KBM-7 (cell line): ENCODE data around the gene TLK2.

Source experiments
- DNase-seq: peaks from one replicate; pipeline ENCODE4 v3.0.0-alpha.2; 2015
- in situ Hi-C: fragments of 300-500 bp; cut with MboI; formaldehyde crosslinking; loops from 2 replicates; pipeline ENCODE4 v1.14.3; 2020; ENCODE audit warnings: low sequenced_read_pairs, low pct_unique_long_range_greater_than_20kb, mixed read lengths

The TLK2 gene

DNA sequence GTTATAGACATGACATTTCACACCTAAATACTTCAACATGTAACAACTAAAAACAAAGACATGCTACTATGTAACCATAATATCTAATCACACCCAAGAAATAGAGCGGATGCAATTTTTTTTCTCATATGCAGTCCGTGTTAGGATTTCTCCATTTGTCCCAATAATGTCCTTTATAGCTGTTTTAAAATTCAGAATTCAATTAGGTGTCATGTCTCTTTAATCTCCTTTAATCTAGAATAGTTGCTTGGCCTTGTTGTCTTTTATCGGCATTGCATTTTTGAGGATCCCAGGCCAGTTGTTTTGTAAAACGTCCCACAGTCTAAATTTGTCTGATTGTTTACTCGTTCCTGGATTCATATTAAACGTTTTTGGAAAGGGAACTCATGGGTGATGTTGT, 163.3 kb downstream of the TLK2 start:
- in situ Hi-C loops, result no loop called here
- no peak for DNase-seq

DNA sequence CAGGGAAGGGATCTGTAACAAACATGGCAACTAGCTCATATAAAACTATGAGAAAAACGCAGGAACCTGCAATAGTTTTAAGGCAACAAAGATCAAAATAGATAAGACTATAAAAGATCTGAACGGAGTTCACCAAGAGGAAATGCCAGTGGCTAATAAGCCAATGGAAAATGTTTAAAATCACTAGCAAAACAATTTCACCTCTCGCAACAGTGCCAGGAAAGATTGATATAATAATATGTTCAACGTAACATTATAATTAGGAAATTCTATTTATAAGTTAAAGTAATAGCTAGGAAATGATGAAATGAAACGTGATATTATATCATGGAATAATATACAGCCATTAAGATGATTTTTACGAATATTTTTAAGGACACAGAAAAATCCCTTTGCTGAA, 164.9 kb downstream of the TLK2 start:
- DNase-seq, result no peak
- in situ Hi-C loops, result no loop called here

DNA sequence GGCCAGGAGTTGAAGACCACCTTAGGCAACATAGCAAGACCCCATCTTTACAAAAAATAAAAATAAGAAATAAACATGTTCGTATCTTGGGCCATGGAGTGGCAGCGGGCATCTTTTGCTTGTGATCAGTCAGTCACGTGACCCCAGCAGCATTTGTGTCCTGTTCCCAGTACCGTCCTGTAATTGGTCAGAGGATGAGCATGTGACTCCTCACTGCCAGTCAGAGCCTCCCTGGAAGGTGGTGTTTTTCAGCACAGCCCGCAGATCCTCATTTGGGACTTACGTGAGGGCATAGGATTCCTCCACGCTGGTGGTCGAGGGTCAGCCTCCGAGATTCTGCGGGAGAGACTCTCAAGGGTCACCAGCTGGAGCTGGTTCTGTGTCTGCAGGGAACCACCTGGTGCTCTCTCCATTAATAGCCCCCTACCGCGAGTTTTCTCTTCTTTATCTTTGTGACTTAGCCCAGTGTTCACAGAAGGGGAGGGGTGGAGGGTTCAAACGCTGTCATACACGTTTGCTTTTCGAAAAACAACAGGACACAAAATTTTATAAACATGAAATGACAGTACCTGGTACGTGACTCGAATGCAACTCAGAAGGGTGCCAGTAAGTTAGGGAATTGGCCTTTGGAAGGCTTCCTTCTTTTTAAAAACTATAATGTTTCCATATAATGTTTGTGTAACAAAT, 166.0 kb downstream of the TLK2 start:
- in situ Hi-C loops, result no loop called here
- DNase-seq, result no peak

DNA sequence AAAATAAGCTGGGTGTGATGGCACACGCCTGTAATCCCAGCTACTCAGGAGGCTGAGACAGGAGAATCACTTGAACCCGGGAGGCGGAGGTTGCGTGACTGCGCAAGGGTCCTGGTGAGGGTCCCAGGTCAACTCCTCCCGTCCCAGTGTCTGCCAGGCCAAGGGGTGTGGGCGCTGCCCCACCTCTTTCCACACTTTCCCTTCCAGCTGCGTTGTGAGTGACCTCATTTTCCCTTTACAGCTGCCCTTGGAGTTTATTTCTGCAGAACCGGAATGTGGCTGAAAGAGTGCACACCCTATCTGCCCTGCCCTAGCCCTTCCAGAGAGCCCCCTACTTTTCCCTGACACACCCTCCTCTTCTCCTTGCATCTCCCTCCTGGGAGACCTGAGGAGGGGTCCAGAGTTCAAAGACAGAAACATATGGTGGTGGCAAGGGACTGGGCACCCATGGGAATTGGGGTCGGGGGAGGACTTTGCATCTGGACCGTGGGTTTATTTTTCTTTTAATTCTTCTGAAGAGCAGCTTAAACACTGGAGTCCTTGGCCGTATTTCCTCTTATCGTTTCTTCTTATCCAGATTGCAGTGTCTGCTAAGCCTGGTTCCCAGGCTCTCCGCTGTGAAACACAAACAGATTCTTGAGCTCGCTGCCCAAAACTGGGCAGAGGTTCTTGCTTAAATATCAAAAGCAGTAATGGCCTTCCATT, 169.8 kb downstream of the TLK2 start:
- in situ Hi-C loops, result no loop called here
- DNase-seq, result no peak

DNA sequence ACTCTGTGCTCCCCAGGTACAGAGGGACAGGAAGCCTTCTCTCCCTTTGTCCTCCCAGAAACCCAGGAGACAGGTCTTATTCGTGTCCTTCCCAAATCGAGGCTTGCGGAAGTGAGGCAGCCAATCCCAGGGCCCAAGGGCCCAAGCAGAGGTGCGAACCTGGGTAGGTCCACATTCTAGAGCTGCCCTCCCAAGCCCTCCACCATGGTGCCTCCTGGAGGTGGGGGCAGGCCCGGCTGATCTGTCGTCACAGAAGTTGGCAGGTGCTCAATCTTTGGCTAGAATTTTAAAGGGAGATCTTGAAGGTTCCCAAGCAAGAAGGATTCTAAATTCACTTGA, 170.3 kb downstream of the TLK2 start:
- in situ Hi-C loops, result no loop called here

DNA sequence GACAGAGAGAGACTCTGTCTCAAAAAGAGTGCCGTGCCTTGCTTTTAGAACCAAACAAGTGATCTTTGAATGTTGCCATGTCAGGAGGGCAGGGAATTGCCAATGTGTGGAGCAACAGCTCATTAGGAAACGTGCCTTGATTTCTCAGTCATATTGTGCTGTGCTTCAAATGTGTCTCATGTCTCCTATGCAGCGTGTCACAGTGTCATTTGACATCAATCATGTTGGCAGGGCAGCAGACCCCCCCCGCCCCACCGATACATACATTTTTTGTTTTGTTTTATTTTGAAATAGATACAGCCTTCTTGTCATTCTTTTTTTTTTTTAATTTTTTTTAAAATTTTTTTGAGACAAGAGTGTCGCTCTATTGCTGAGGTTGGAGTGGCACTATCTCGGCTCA, 170.9 kb downstream of the TLK2 start:
- in situ Hi-C loops, result no loop called here
- DNase-seq, result no peak

More for the DNA sequence above, 170.3 kb downstream of the TLK2 start:
- no peak for DNase-seq

DNA sequence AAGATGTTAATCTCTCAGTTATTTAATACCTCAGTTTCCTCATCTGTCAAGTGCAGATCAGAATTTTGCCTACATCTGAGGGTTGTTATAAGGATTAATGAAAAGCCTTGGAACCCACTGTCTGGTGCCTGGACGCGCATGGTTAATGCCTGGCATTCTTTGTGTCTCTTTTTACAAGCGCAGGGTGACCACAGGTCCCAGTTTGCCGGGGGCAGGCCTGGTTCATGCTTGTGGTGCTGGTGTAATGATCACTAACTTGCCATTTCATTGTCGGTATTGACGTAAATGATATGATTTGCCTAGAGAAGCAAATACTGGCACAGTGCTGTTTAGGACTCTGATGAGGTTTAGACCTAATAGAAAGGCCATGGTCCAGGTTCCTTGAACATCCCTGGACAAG, 172.0 kb downstream of the TLK2 start:
- in situ Hi-C loops, result no loop called here
- no peak for DNase-seq

DNA sequence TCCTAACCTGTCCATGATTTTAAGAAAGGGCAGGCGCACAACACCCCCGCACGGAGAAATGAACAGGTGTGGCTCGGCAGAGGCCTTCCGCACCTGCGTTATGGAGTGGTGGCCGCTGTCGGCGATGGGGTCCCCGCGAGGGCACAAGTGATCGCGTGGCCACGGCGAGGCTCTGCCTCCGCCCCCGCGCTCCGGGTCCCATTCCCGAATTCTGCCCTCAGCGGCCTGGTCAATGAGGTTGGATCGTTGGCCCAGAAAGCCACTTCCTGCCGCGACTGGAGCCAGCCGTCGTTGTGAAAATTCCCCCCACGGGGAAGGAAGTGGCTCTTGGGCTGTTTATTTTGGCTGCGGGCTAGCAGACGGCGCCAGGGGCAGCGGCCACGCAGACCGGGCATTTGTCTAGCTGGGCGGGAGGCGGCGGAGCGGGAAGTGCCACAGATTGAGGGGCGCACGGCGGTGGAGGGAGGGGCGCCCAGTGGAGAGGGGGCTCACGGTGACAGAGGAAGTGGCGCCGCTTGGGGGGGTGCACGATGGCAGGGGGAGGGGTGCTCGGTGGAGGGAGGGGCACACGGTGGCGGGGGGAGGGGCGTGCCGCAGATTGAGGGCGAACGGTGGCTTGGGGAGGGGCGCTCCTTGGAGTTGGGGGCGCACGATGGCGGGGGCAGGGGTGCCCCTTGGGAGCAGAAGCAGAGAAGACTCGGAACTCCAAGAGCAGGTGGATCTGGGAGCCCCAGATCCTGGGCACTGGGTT, 173.8 kb downstream of the TLK2 start:
- DNase-seq, result peak; percentile 84
- in situ Hi-C loops, result no loop called here

DNA sequence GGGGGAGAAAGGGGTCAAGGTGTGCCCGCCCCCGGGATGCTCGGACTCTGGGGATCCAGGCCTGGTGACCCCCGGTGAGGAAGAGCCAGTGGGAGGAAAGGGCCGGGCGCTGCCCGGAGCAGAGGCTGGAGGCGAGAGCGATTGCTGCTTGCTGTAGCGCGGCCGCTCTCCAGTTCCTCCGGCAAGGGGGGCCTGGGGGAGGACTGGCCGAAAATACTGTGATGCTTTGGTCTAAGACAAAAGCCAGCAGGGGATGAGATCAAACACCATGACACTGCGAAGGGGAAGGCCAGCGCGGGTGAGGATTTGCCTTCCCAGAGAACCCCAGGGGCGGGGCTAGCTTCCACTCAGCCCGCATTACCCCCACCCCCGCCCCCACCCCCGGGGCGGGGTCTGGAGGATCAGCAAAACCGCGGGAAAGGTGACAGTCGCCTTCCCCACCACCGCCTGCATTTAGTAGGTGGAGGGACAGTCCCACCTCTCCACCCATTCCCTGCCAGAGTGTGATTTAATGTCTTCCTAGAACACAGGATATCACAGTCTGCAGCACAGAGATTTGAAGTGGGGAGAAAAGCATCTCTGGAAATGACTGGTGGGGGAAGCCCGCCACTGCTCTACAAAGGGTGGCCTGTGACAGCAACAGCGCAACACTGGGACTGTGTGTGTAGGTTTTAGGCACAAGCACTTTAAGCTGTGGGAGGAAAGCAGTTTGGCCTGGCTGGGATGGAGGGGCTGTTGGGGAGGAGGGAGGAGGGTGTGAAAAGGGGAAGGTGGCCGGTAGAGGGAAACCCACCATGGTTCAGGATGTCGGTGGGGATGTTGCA, 174.6 kb downstream of the TLK2 start:
- DNase-seq, result peak; percentile 89
- in situ Hi-C loops, result no loop called here

DNA sequence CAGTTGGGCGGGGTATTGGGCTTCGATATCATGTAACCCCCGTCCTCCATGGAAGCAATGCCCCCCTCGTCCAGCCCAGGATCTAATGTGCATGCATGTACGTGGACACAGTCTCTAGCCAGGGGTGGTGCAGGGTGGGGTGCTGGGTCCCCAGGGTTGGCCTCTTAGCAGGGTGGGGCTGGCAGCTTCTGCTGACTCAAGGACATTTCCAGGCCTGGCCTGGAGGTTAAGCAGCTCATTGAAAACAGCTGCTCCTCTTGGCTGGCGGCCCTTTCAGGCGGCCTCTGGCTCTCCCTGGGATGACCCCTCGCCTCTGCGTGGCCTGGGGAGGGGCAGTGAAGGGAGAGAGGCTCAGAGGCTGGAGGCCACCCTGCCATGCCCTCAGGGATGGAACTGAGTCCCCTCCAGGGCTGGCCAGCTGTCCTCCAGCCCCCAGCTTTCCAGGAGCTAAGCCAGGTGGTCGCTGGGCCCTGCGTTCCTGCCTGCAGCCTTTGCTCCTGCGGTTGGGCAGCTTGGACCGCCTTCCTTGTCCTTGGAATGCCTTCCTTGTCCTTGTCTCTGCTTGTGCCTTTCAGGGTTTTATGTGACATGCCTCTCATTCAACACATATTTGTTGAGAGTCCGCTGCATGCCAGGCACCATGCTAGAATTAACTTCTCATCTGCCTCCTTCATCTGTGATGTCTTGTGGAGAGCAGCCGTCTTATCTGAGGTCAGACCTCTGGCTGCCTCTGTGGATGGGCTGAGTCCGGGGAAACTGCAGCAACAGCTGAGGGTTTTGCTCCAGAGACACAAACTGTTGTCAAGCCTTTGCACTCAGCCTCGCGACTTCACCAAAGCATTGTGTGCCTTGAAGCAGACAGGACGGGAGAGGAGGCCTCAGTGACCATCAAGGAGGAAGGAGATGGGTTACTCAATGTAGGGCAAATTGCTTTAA, 175.5 kb downstream of the TLK2 start:
- DNase-seq, result no peak
- in situ Hi-C loops, result no loop called here

DNA sequence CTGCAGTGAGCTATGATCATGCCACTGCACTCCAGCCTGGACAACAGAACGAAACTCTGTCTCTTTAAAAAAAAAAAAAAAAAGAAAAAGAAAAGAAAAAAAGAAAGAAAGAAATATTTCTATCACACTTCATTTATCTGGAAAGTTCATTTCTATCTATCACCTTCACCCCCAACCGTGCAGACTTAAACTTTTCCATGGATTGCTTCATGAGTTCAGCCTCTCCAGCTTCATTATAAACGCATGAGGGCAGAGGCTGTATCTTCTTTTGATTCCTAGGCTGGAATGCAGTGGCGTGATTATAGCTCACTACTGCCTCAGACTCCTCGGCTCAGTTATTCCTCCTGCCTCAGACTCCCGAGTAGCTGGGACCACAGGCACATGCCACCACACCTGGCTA, 177.0 kb downstream of the TLK2 start:
- DNase-seq, result no peak
- in situ Hi-C loops, result no loop called here

DNA sequence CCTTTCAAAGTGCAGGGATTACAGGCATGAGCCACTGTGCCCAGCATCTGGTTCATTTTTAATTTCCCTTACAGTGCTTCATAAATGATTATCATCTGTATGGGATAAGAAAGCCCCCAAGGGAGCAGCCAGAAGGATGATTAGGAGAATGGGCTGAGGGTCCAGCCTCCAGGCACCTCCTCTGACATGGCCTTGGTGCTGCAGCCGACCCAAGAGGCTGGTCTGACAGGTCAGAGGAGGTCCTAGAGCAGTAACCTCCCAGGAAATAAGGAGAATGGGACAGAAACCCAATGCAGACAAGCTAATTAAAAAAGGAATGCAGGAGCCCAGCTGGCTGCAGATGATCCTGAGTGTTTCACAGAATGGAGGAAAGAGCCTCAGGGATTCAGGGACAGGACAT, 177.8 kb downstream of the TLK2 start:
- no peak for DNase-seq
- in situ Hi-C loops, result no loop called here

DNA sequence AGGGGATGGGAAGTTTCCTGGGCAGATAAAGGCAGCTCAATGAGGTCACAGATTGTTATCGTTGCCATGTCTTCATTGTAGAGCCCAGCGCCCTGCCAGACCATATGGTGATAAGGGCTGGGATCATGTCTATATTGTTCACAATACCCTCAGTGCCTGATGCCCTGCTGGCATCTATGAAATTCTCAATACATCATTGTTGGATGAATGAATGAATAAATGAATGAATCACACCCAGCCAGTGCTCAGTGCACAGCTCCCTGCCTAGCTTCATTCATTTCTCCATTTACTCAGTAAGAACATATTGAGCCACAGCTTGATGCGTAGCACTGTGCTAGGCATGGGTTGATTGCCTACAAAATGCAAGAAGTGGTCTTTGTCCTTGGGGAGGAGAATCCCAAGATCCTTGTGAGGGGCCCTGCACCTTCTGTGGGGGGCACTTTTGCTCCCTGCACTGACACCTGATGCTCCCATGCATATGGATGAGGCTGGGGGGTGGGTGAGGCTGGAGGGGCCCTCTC, 178.6 kb downstream of the TLK2 start:
- no peak for DNase-seq
- in situ Hi-C loops, result no loop called here

DNA sequence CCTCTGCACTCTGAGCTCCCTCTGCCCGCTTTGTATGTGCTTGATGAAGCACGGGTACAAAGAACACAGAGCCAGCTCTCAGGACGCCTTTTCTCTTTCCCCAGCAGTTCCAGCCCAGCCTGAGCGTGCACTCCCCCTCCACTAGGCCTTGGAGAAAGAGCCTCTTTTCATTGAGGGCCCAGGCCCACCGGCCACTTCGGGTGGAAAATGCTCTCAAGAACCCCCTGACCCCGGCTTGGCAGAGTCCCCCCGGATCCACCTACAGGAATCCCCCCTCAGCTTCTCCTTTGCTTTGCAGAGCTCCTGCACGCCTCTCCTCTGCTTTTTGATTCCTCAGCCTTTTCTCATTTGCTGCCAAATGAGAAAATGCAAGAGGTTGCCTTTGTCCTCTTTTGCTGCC, 179.1 kb downstream of the TLK2 start:
- in situ Hi-C loops, result no loop called here
- DNase-seq, result no peak

DNA sequence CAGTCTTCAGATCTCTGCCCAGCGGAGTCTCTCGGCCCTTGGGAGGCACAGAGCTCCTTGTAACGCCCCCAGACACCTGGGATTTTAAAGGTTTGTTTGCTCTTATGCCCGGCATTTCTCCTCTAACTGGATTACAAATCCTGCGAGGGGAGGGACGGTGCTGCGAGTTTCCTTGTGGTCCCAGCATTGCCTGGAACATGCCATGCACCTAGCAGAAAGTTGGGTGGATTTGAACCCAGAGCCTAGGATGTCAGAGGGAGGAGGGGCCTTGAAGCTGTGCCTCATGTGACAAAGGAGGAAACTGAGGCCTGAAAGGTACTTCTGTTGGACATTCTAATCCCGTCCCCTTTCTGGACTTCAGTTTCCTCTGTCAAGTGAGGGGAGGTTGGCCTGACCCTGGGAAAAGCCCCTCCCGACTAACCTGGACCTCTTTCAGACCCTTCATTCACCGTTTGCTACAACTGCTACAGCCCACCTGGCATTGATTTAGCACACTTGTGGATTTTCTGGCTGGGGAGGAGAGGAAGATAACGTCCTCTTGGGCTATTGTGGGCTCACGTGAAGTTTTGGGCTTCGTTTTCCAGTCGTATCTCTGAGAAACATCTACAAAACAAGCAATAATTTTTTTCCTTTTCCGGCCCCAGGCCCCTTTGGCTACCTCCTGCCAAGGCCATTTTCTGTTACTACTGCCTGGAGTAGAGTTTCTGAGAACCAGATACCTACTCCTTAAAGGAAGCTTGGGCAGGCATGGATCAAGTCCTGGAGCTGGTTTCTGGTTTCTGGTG, 179.7 kb downstream of the TLK2 start:
- in situ Hi-C loops, result no loop called here
- DNase-seq, result no peak

DNA sequence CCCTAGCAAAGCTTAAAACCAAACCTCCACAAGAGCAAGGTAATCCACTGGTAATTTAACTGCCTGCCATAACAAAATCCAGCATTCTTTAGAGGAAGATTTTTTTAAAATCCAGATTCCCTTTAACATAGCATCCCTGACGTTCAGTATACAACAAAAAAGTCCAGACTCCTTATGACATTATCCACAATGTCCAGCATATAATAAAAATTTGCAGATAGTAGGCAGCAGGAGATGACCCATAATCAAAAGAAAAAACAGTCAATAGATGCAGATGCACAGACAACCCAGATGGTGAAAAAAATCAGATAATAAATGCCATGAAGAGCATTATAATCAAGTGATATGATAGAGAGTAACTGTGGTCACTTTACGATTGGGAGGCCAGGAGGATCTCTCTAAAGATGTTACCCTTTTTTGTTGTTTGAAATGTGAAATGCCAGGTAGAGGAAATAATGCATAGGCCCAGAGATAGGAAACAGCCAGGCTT, 182.0 kb downstream of the TLK2 start:
- in situ Hi-C loops, result no loop called here
- no peak for DNase-seq

DNA sequence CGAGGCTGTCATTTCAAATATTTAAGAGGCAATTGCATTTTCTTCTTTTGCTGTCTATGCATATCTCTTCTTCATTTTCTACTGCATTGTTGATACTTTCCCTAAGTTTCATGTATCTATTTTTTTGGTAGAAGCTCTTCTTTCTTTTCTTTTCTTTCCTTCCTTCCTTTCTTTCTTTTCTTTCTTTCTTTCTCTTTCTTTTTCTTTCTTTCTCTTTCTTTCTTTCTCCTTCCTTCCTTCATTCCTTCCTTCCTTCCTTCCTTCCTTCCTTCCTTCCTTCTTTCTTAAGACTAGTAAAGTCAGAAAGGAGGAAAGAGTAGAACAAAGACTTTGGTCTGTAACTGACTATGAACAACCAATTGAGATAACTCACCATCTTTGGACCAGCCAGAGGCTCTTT, 182.7 kb downstream of the TLK2 start:
- DNase-seq, result no peak
- in situ Hi-C loops, result no loop called here

DNA sequence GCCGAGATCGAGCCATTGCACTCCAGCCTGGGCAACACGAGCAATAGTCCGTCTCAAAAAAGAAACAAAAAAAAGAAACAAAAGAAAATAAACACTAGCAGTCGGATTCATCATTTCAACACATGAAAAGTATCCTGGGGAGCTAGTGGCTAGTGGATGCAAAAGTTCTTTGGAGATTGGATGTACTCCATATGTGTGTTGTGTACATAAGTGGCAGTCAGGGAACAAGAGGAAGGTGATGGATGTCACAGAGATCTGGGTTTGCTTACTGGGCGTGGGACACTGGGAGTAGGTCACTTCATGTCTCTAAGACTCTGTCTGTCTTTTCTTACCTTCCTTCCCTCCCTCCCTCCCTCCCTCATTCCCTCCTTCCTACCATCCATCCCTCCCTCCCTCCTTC, 184.2 kb downstream of the TLK2 start:
- no peak for DNase-seq
- in situ Hi-C loops, result no loop called here
